Spleen (tissue), 7 donors: Measurements from ENCODE around the gene CRMP1.

Source experiments
- CTCF ChIP-seq, 11 experiments: fragments of 200-600 bp in 7 of 11; fragments of 450-650 bp in 4 of 11; sonication (generic) in 4 of 11; IDR thresholded peaks in 8 of 11; conservative IDR thresholded peaks in 3 of 11; 1 replicate in 7 of 11; 2 replicates in 4 of 11; pipeline versions ENCODE4 v1.4.0 to v1.8.0; 2016 to 2021; ENCODE audit warnings: antibody characterized with exemption in 11 of 11, inconsistent platforms in 4 of 11, mild to moderate bottlenecking in 1 of 11
- POLR2A ChIP-seq, 3 donors: fragments of 450-650 bp; IDR thresholded peaks; one replicate each; pipeline ENCODE4 v1.5.1; 2017; ENCODE audit warnings: antibody characterized with exemption in 3 of 3, mild to moderate bottlenecking in 1 of 3
- POLR2AphosphoS5 ChIP-seq, 3 donors: sonication (generic); formaldehyde crosslinking; IDR thresholded peaks; one replicate each; pipeline ENCODE4 v1.5.1; 2017; ENCODE audit warnings: antibody characterized with exemption in 3 of 3
- donor health status: DM: no; HTN: no; CAD: no; lungs with moderate emphysema.
- donor health status: DM: no; HTN: no; CAD: no.
- donor health status: DM: no; HTN: no; CAD: no.

GRCh38 chr4:5795580-5795979, 97.3 kb downstream of the CRMP1 start:
- no peak for TF ChIP-seq CTCF (IDR thresholded peaks at IDR 0.05 in 8 of 11, conservative IDR thresholded peaks at IDR 0.05 in 3 of 11)
- TF ChIP-seq POLR2A (IDR thresholded peaks at IDR 0.05): no peak
- TF ChIP-seq POLR2AphosphoS5 (IDR thresholded peaks at IDR 0.05): no peak
